C4-2B (cell line): ENCODE measurements around the gene CBLL2.

Experiments
- H3K27ac ChIP-seq: fragments of 450-650 bp; 2 replicates; pipeline ENCODE4 v1.5.1; 2017
- ZFX ChIP-seq: fragments of 450-650 bp; IDR thresholded peaks from 2 replicates; pipeline ENCODE4 v1.6.1; 2017
- TF ChIP-seq, protein P1 (sequence below): fragments of 450-650 bp; conservative IDR thresholded peaks from 2 replicates; pipeline ENCODE4 v1.5.1; 2017; ENCODE audit warnings: mild to moderate bottlenecking

Gene CBLL2, protein sequence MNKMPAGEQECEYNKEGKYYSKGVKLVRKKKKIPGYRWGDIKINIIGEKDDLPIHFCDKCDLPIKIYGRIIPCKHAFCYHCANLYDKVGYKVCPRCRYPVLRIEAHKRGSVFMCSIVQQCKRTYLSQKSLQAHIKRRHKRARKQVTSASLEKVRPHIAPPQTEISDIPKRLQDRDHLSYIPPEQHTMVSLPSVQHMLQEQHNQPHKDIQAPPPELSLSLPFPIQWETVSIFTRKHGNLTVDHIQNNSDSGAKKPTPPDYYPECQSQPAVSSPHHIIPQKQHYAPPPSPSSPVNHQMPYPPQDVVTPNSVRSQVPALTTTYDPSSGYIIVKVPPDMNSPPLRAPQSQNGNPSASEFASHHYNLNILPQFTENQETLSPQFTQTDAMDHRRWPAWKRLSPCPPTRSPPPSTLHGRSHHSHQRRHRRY

DNA sequence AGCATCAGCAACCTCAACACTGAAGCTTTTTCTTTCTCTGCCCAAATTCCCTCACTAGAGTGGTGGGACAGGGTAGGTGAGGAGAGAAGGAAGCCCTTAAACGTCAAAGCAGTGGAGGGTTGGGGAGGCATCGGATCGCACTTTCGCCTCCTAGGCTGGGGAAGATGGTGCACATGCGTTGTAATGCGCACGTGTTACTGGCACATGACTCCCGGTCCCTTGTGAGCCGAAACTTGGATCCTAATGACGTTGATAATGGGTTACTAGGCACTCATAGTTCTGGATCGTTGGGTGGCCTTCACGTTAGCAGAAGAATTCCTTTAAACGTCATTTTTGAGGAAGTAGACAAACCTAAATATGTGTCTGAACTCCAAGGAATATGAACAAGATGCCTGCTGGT lies at the start of gene CBLL2:
Gene CBLL2 (plus strand): TSS at position 301 of the 400 bp plus-strand sequence. CDS start 79 bp downstream, at position 380.
- TF ChIP-seq ZFX, result no peak
- TF ChIP-seq, protein P1, sequence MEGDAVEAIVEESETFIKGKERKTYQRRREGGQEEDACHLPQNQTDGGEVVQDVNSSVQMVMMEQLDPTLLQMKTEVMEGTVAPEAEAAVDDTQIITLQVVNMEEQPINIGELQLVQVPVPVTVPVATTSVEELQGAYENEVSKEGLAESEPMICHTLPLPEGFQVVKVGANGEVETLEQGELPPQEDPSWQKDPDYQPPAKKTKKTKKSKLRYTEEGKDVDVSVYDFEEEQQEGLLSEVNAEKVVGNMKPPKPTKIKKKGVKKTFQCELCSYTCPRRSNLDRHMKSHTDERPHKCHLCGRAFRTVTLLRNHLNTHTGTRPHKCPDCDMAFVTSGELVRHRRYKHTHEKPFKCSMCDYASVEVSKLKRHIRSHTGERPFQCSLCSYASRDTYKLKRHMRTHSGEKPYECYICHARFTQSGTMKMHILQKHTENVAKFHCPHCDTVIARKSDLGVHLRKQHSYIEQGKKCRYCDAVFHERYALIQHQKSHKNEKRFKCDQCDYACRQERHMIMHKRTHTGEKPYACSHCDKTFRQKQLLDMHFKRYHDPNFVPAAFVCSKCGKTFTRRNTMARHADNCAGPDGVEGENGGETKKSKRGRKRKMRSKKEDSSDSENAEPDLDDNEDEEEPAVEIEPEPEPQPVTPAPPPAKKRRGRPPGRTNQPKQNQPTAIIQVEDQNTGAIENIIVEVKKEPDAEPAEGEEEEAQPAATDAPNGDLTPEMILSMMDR, result no peak

DNA sequence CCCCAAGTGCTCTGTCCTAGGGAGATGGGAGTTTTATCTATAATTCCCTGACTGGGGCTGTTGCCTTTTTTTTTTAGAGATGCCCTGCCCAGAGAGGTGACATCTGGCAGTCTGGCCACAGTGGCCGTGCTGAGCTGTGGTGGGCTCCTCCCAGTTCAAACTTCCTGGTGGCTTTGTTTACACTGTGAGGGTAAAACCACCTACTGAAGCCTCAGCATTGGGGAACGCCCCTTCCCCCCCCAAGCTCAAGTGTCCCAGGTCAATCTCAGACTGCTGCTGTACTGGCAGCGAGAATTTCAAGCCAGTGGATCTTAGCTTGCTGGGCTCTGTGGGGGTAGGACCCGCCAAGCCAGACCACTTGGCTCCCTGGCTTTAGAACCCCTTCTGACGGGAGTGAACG lies 38.3 kb upstream of the CBLL2 start:
- no peak for TF ChIP-seq ZFX
- TF ChIP-seq, protein P1, result no peak
- H3K27ac ChIP-seq, result no peak overlapping the region

More for the DNA sequence above, at the start of gene CBLL2:
- no peak within 1 kb of the TSS for H3K27ac ChIP-seq

DNA sequence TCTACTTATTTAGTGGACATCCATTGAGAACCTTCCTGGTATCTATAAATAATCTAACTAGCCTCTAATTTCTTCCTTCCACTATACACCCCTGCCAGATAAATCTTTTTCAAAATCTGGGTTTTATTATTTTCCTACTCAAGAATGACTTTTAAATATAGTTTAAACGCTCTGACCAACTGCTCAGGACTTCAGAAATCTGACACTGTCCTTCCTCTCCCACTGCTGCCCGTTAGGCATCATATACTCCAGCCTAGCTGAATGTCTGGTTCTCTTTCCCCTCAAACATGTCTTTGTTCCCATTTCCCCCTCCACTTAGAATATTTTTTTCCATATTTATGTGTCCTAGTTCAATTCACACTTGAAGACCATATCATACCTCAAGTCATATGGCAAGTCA lies 35.2 kb upstream of the CBLL2 start:
- TF ChIP-seq ZFX, result no peak
- TF ChIP-seq, protein P1, result no peak
- H3K27ac ChIP-seq, result no peak overlapping the region

DNA sequence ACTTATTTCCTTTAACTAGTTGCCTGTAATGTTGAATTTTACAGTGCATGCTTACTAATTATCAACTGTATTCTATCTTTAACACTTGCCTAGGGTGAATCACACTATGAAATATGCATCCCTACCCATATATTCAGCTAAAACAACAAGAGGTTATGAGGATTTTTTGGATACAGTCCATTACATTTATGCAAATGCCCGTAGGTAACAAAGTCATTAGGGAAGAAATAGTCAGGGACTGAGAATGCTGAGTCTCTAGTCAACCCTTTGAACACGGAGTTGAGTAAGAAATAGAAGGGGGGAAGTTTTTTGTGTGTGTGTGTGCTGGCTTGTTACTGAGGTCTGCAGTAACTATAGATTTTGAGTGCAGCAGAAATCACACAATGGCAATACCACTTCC lies 26.1 kb upstream of the CBLL2 start:
- H3K27ac ChIP-seq, result no peak overlapping the region
- no peak for TF ChIP-seq ZFX
- TF ChIP-seq, protein P1, result no peak

DNA sequence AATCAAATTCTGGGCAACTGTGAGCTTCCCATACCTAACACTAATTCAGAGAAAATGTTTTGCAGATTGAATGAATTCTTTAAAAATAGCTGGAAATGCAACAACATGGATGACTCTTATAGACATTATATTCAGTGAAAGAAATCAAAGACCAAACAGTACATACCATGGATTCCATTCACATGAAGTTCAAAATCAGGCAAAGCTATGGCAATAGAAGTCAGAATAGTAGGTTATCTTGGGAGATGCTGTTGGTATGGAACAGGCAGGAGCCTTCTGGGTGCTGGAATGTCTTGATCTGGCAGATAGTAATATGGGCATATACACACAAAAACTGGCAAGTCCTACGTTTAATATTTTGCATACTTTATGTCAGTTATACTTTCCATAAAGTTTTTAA lies 25.5 kb upstream of the CBLL2 start:
- TF ChIP-seq, protein P1, result no peak
- no peak for TF ChIP-seq ZFX
- H3K27ac ChIP-seq, result no peak overlapping the region

DNA sequence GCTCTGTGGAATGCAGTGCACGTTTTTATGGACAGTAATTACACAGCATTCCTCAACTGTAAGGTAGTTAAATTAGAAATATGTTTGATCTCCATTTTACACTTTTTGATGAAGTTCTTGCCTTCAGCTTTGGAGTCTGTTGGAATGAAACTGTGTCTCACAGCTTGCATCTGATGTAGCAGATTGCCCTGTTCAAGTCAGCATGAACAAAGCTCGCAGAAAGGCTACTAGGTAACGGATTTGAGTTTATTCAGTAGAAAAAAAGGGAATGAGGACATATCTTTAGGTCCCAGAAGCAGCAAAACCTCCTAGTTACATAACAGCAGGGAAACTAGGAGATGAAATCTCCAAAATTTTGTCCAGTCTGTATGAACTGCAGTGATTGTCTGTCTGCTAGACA lies 24.3 kb upstream of the CBLL2 start:
- TF ChIP-seq, protein P1, result no peak
- TF ChIP-seq ZFX, result no peak
- no peak overlapping the region for H3K27ac ChIP-seq

DNA sequence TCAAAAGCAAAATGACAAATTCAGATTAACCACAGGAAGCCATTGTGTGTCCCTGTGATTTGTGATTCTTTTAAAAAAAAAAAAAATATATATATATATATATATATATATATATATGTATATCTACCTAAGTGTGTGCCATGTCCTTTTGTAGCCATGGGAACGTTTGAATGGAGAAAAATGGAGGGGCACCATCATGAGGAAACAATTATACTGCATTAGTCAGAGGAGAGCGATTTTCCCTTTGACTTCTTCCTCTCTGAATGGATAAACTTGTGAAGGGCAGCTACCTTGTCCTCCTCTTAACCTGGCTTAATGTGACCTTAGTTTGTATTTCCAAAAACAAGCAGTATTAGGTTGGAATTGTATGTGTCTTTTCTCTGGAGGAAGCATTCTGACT lies 23.3 kb upstream of the CBLL2 start:
- TF ChIP-seq, protein P1, result no peak
- TF ChIP-seq ZFX, result no peak

More for the DNA sequence above, 23.3 kb upstream of the CBLL2 start:
- no peak overlapping the region for H3K27ac ChIP-seq
